Epithelial cell of prostate (primary cell): ENCODE measurements around the gene IFRD2.
"Not testable (repeated sequence)": the region's sequence is repeated elsewhere in the genome, so short reads cannot be mapped to it uniquely, and the experiment has no call there.

ENCODE experiments used
- DNase-seq: peaks from one replicate; pipeline ENCODE4 v3.0.0-alpha.2; 2011; ENCODE audit warnings: low read depth, low spot score
- H3K27ac ChIP-seq: fragments of 450-650 bp; 2 replicates; pipeline ENCODE4 v1.5.1; 2017; ENCODE audit warnings: mild to moderate bottlenecking

The IFRD2 gene

GRCh38 chr3:50287262-50287661 lies 5.0 kb downstream of the IFRD2 start:
- no peak for DNase-seq
- no peak overlapping the region for H3K27ac ChIP-seq

GRCh38 chr3:50286322-50287227 lies 5.7 kb downstream of the IFRD2 start:
- DNase-seq: no peak
- no peak overlapping the region for H3K27ac ChIP-seq

GRCh38 chr3:50284121-50284520 lies 8.1 kb downstream of the IFRD2 start:
- DNase-seq, H3K27ac ChIP-seq: not testable (repeated sequence)

- H3K27ac ChIP-seq: no peak overlapping the region
- no peak for DNase-seq
These were observed 12.8 kb downstream of the IFRD2 start for GRCh38 chr3:50279255-50280016.

GRCh38 chr3:50278880-50279224 lies 13.4 kb downstream of the IFRD2 start, which contains the start of gene LSMEM2:
Gene LSMEM2 (plus strand): TSS chr3:50279087. CDS start chr3:50279114, 27 bp downstream.
- no peak for DNase-seq
- no peak within 1 kb of the TSS for H3K27ac ChIP-seq

- no peak overlapping the region for H3K27ac ChIP-seq
- no peak for DNase-seq
These were observed 13.9 kb downstream of the IFRD2 start for GRCh38 chr3:50278123-50278879.

- no peak for DNase-seq
- no peak overlapping the region for H3K27ac ChIP-seq
These were observed 15.5 kb downstream of the IFRD2 start for GRCh38 chr3:50276762-50277101.

GRCh38 chr3:50275996-50276761 lies 16.1 kb downstream of the IFRD2 start:
- DNase-seq: no peak
- H3K27ac ChIP-seq: no peak overlapping the region

- DNase-seq: no peak
- H3K27ac ChIP-seq: no peak overlapping the region
These were observed 16.9 kb downstream of the IFRD2 start for GRCh38 chr3:50275141-50275995.

- no peak for DNase-seq
- no peak overlapping the region for H3K27ac ChIP-seq
These were observed 17.7 kb downstream of the IFRD2 start for GRCh38 chr3:50274371-50275104.

- no peak for DNase-seq
- H3K27ac ChIP-seq: no peak overlapping the region
These were observed 18.6 kb downstream of the IFRD2 start for GRCh38 chr3:50273689-50274065.

GRCh38 chr3:50272911-50273688 lies 19.1 kb downstream of the IFRD2 start:
- no peak overlapping the region for H3K27ac ChIP-seq
- DNase-seq: no peak

GRCh38 chr3:50272538-50272910 lies 19.7 kb downstream of the IFRD2 start:
- not testable (repeated sequence) for DNase-seq, H3K27ac ChIP-seq

- no peak overlapping the region for H3K27ac ChIP-seq
- DNase-seq: no peak
These were observed 20.8 kb downstream of the IFRD2 start for GRCh38 chr3:50271314-50271936.

- DNase-seq: no peak
These were observed 21.6 kb downstream of the IFRD2 start for GRCh38 chr3:50270422-50271224.

GRCh38 chr3:50269977-50270413 lies 22.2 kb downstream of the IFRD2 start:
- no peak for DNase-seq
- peak overlapping the region; percentile 74 for H3K27ac ChIP-seq

More at GRCh38 chr3:50270422-50271224, 21.6 kb downstream of the IFRD2 start:
- H3K27ac ChIP-seq: peak overlapping the region; percentile 74
